Vagina (tissue), 2 donors: ENCODE results near the gene ZCCHC14. TPM values are rescaled to one million over a fixed set of nuclear protein-coding genes. Genes with fewer than 3 reads are reported as not detected.
"Not testable (repeated sequence)": the region's sequence is repeated elsewhere in the genome, so short reads cannot be mapped to it uniquely, and the experiment has no call there.

Experiments
- DNase-seq, 2 donors: peaks; one replicate each; pipeline ENCODE4 v3.0.0-alpha.2; 2017; ENCODE audit errors: extremely low spot score in 2 of 2
- H3K27ac ChIP-seq: fragments of 200-600 bp; sonication (generic); one replicate; pipeline ENCODE4 v1.5.1; 2019
- H3K27me3 ChIP-seq: fragments of 200-600 bp; sonication (generic); one replicate; pipeline ENCODE4 v1.5.1; 2019
- H3K36me3 ChIP-seq, 2 donors: fragments of 200-600 bp; sonication (generic); one replicate each; pipeline ENCODE4 v1.5.1; 2017 to 2019
- H3K4me1 ChIP-seq: fragments of 200-600 bp; sonication (generic); one replicate; pipeline ENCODE4 v1.5.1; 2019
- H3K4me3 ChIP-seq, 2 donors: fragments of 200-600 bp; sonication (generic); 1 replicate in 1 of 2; 2 replicates in 1 of 2; pipeline ENCODE4 v1.5.1; 2016 to 2019
- H3K9me3 ChIP-seq: fragments of 200-600 bp; sonication (generic); one replicate; pipeline ENCODE4 v1.5.1; 2019
- POLR2A ChIP-seq, 2 donors: fragments of 450-650 bp; IDR thresholded peaks; one replicate each; pipeline ENCODE4 v1.6.1; 2017; ENCODE audit warnings: antibody characterized with exemption in 2 of 2, mild to moderate bottlenecking in 2 of 2, moderate library complexity in 2 of 2
- POLR2AphosphoS5 ChIP-seq, 2 donors: sonication (generic); formaldehyde crosslinking; IDR thresholded peaks; one replicate each; pipeline ENCODE4 v1.9.0; 2017; ENCODE audit warnings: antibody characterized with exemption in 2 of 2, mild to moderate bottlenecking in 2 of 2, low read depth in 1 of 2; ENCODE audit not compliant: insufficient read depth in 1 of 2
- intact Hi-C: fragments of 100-400 bp; cut with DNase I; formaldehyde crosslinking; loops from one replicate; pipeline ENCODE4 v1.15.1; 2023
- total RNA-seq: library from RNA; depleted of rRNA; stranded (reverse); fragments of >200 nt; gene quantifications from one replicate; pipeline ENCODE4 v1.2.3, GENCODE V29; 2016
- TF ChIP-seq, protein P1 (sequence below), 3 experiments: fragments of 450-650 bp in 2 of 3; fragments of 200-600 bp in 1 of 3; sonication (generic) in 1 of 3; IDR thresholded peaks; one replicate each; pipeline ENCODE4 v1.5.1; 2017 to 2019; ENCODE audit warnings: antibody characterized with exemption in 3 of 3, mild to moderate bottlenecking in 2 of 3, moderate library complexity in 2 of 3

ZCCHC14 gene
- total RNA-seq, 1 donor from 2014 or later = 74.2 TPM

GRCh38 chr16:87387942-87388817 lies 104.6 kb downstream of the ZCCHC14 start:
- intact Hi-C loops = no loop called here
- H3K4me1 ChIP-seq = peaks cover 43% of the 10 kb centered on the region
- DNase-seq = peak; percentile 99 to 100
- TF ChIP-seq POLR2A (IDR thresholded peaks at IDR 0.05) = peak in 1 of 2 donors; percentile 78
- peak; percentile 58 to 100 for TF ChIP-seq POLR2AphosphoS5 (IDR thresholded peaks at IDR 0.05; ENCODE audit: insufficient read depth in 1 of 2, low read depth in 1 of 2)
- TF ChIP-seq, protein P1, sequence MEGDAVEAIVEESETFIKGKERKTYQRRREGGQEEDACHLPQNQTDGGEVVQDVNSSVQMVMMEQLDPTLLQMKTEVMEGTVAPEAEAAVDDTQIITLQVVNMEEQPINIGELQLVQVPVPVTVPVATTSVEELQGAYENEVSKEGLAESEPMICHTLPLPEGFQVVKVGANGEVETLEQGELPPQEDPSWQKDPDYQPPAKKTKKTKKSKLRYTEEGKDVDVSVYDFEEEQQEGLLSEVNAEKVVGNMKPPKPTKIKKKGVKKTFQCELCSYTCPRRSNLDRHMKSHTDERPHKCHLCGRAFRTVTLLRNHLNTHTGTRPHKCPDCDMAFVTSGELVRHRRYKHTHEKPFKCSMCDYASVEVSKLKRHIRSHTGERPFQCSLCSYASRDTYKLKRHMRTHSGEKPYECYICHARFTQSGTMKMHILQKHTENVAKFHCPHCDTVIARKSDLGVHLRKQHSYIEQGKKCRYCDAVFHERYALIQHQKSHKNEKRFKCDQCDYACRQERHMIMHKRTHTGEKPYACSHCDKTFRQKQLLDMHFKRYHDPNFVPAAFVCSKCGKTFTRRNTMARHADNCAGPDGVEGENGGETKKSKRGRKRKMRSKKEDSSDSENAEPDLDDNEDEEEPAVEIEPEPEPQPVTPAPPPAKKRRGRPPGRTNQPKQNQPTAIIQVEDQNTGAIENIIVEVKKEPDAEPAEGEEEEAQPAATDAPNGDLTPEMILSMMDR (IDR thresholded peaks at IDR 0.05) = no peak
- H3K36me3 ChIP-seq = no peaks in the 10 kb centered on the region
- peak overlapping the region; percentile 21 to 41 for H3K4me3 ChIP-seq
- no peaks in the 10 kb centered on the region for H3K27me3 ChIP-seq
- no peaks in the 10 kb centered on the region for H3K9me3 ChIP-seq
- peak overlapping the region; percentile 98 for H3K27ac ChIP-seq

GRCh38 chr16:87384875-87385167 lies 108.0 kb downstream of the ZCCHC14 start:
- Histone ChIP-seq H3K4me1 (peaks cover 68% of the 10 kb centered on the region), H3K27ac (peak overlapping the region; percentile 98), H3K4me3 (peak overlapping the region; percentile 62 to 94)
- not testable (repeated sequence) for DNase-seq, H3K27me3 ChIP-seq, H3K36me3 ChIP-seq, H3K9me3 ChIP-seq
- intact Hi-C loops = loop anchor here (5.0 kb wide), 1 partner anchor 58 kb away; no protein-coding TSS in a partner anchor

- Histone ChIP-seq H3K4me1 (peaks cover 73% of the 10 kb centered on the region), H3K36me3 (no peaks in the 10 kb centered on the region), H3K27ac (peak overlapping the region; percentile 98), H3K9me3 (no peaks in the 10 kb centered on the region), H3K27me3 (no peaks in the 10 kb centered on the region), H3K4me3 (peak overlapping the region; percentile 62 to 94)
- intact Hi-C loops = loop anchor here (5.0 kb wide), 1 partner anchor 57 kb away; no protein-coding TSS in a partner anchor
- TF ChIP-seq, protein P1 (IDR thresholded peaks at IDR 0.05) = no peak
- peak; percentile 29 to 80 for TF ChIP-seq POLR2AphosphoS5 (IDR thresholded peaks at IDR 0.05; ENCODE audit: insufficient read depth in 1 of 2, low read depth in 1 of 2)
- DNase-seq = no peak
Measured at GRCh38 chr16:87384162-87384874, 108.5 kb downstream of the ZCCHC14 start.

DNA sequence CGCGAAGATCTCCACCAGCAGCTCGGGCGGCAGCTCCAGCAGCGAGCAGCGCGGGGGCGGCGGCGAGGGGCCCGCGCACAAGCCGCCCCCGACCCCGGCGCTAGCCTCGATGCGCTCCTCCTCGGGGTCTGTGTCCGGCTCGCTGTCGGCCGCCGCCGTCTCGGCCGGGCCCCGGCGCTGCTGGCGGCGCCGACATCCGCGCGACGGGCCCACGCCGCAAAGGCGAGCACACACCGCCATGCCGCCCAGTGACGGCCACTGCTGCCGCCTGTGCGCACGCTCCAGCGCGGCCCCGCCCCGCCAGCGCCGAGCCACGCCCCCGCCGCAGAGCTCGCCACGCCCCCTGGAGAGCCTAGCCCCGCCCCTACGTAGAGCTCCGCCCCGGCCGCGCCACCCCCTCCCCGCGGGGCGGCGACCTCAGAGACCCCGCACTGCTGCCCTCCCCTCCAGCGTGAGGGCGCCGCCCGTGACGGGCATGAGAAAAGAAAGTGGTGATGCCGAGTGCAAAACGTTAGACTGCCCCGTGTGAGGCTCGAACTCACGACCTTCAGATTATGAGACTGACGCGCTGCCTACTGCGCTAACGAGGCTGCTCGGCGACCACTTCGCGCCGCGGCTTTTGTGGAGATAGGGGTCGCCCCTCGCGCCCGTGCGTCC lies 109.2 kb downstream of the ZCCHC14 start, which contains the start of gene FBXO31:
Gene FBXO31, minus strand, starts transcription at position 272 of the 657 bp plus-strand sequence. Its CDS starts 32 bp downstream, at position 240.
- no peaks in the 10 kb centered on the region for H3K36me3 ChIP-seq
- H3K9me3 ChIP-seq = no peaks in the 10 kb centered on the region
- DNase-seq = peak in 1 of 2 donors; percentile 95
- H3K27ac ChIP-seq = peak within 1 kb of the TSS; percentile 98
- TF ChIP-seq POLR2AphosphoS5 (IDR thresholded peaks at IDR 0.05; ENCODE audit: insufficient read depth in 1 of 2, low read depth in 1 of 2) (peak; percentile 70 to 88), POLR2A (IDR thresholded peaks at IDR 0.05) (peak; percentile 54 to 95)
- TF ChIP-seq, protein P1 (IDR thresholded peaks at IDR 0.05) = no peak
- intact Hi-C loops = loop anchor here (5.0 kb wide), 1 partner anchor 56 kb away; no protein-coding TSS in a partner anchor
- H3K4me1 ChIP-seq = peaks cover 73% of the 10 kb centered on the region
- H3K27me3 ChIP-seq = no peaks in the 10 kb centered on the region
- H3K4me3 ChIP-seq = peak within 1 kb of the TSS; percentile 62 to 94
